B cell (primary cell): ENCODE measurements around the gene NAV1. TPM values are rescaled to one million over a fixed set of nuclear protein-coding genes. Genes with fewer than 3 reads are reported as not detected.

Experiments
- ATAC-seq: fragments of 200-7000 bp; cut with Tn5 transposase; one replicate; pipeline ENCODE4 v1.10.0; 2021; ENCODE audit warnings: low read depth, mild to moderate bottlenecking, moderate number of reproducible peaks, moderate library complexity
- CTCF ChIA-PET: fragments of 350-600 bp; sonication (Branson Sonifier 250); formaldehyde crosslinking; loops from one replicate; lab custom pipeline; 2021; ENCODE audit warnings: antibody characterized with exemption, inconsistent platforms; lab: Charles Lee
- POLR2A ChIA-PET: fragments of 350-600 bp; sonication (Branson Sonifier 250); formaldehyde crosslinking; loops from one replicate; lab custom pipeline; 2021; ENCODE audit warnings: antibody characterized with exemption; lab: Charles Lee
- DNase-seq: peaks from one replicate; pipeline ENCODE4 v3.0.0; 2013
- H2AFZ ChIP-seq: 2 replicates; pipeline ENCODE4 v1.6.1; 2012; ENCODE audit warnings: mild to moderate bottlenecking, low read depth, low read length; ENCODE audit not compliant: insufficient read depth, poor library complexity, severe bottlenecking
- H3K27ac ChIP-seq, 2 donors: 1 replicate in 1 of 2; 2 replicates in 1 of 2; pipeline ENCODE4 v1.5.1; 2012 to 2013; ENCODE audit warnings: low read length in 2 of 2, mild to moderate bottlenecking in 2 of 2, moderate library complexity in 1 of 2
- H3K27me3 ChIP-seq, 4 experiments: fragments of 200-600 bp in 1 of 4; sonication (generic) in 1 of 4; replicated peaks in 1 of 4; 1 replicate in 2 of 4; 2 replicates in 2 of 4; pipeline versions ENCODE4 v1.6.1 to v1.7.0; 2013 to 2016; ENCODE audit warnings: low read length in 3 of 4, mild to moderate bottlenecking in 2 of 4, mixed read lengths in 1 of 4, moderate library complexity in 1 of 4; ENCODE audit not compliant: insufficient read depth in 4 of 4, control insufficient read depth in 3 of 4; ENCODE audit errors: control extremely low read depth in 1 of 4
- H3K36me3 ChIP-seq, 2 experiments: replicated peaks in 1 of 2; 1 replicate in 1 of 2; 2 replicates in 1 of 2; pipeline versions ENCODE4 v1.6.1 to v1.7.1; 2013; ENCODE audit warnings: low read length in 1 of 2; ENCODE audit not compliant: insufficient read depth in 2 of 2, control insufficient read depth in 1 of 2; ENCODE audit errors: control extremely low read depth in 1 of 2, extremely low read depth in 1 of 2
- H3K4me1 ChIP-seq, 2 donors: fragments of 200-600 bp in 1 of 2; sonication (generic) in 1 of 2; 1 replicate in 1 of 2; 2 replicates in 1 of 2; pipeline versions ENCODE4 v1.5.1 to v1.6.1; 2013 to 2017; ENCODE audit warnings: low read length in 2 of 2; ENCODE audit not compliant: control insufficient read depth in 2 of 2, insufficient read depth in 2 of 2
- H3K4me2 ChIP-seq: replicated peaks from 2 replicates; pipeline ENCODE3; 2012; ENCODE audit warnings: mild to moderate bottlenecking, low read depth, low read length; ENCODE audit not compliant: poor library complexity, severe bottlenecking
- H3K4me3 ChIP-seq, 5 experiments: fragments of 200-600 bp in 1 of 5; sonication (generic) in 1 of 5; 1 replicate in 3 of 5; 2 replicates in 2 of 5; pipeline versions ENCODE4 v1.5.1 to v1.7.0; 2011 to 2016; ENCODE audit warnings: low read length in 4 of 5, mild to moderate bottlenecking in 4 of 5, low read depth in 2 of 5, control low read depth in 1 of 5, moderate library complexity in 1 of 5; ENCODE audit not compliant: insufficient read depth in 1 of 5; ENCODE audit errors: control extremely low read depth in 1 of 5, extremely low read depth in 1 of 5
- H3K79me2 ChIP-seq: fragments of 200-600 bp; sonication (generic); one replicate; pipeline ENCODE4 v1.6.0; 2016; ENCODE audit warnings: low read length; ENCODE audit not compliant: control insufficient read depth, insufficient read depth
- H3K9ac ChIP-seq: fragments of 200-600 bp; sonication (generic); 2 replicates; pipeline ENCODE4 v1.6.1; 2017; ENCODE audit warnings: mild to moderate bottlenecking, low read length, moderate library complexity
- H3K9me3 ChIP-seq, 3 donors: one replicate each; pipeline versions ENCODE4 v1.6.1 to v1.7.1; 2013; ENCODE audit warnings: low read length in 2 of 3; ENCODE audit not compliant: control insufficient read depth in 2 of 3, insufficient read depth in 1 of 3; ENCODE audit errors: control extremely low read depth in 1 of 3
- H4K20me1 ChIP-seq: 2 replicates; pipeline ENCODE4 v1.6.0; 2012; ENCODE audit warnings: mild to moderate bottlenecking, low read length; ENCODE audit not compliant: insufficient read depth, control insufficient read depth, poor library complexity, severe bottlenecking
- H3K27ac Mint-ChIP-seq: one replicate; pipeline ENCODE4 v1.8.0; 2021; ENCODE audit warnings: mixed read lengths
- H3K27me3 Mint-ChIP-seq: one replicate; pipeline ENCODE4 v1.8.0; 2021; ENCODE audit warnings: mixed read lengths
- H3K4me1 Mint-ChIP-seq: one replicate; pipeline ENCODE4 v1.8.0; 2021; ENCODE audit warnings: mixed read lengths
- H3K4me3 Mint-ChIP-seq: one replicate; pipeline ENCODE4 v1.8.0; 2021; ENCODE audit warnings: mixed read lengths
- H3K9me3 Mint-ChIP-seq: one replicate; pipeline ENCODE4 v1.8.0; 2022; ENCODE audit warnings: mixed read lengths; ENCODE audit not compliant: insufficient read depth
- EZH2 ChIP-seq: IDR thresholded peaks from 2 replicates; pipeline ENCODE4 v1.6.1; 2012; ENCODE audit warnings: borderline replicate concordance, low read depth, mild to moderate bottlenecking, moderate library complexity, low read length; ENCODE audit not compliant: insufficient read depth, poor library complexity, severe bottlenecking
- WGBS: methylation state at CpG from one replicate; pipeline ENCODE4 v1.1.5; 2013; ENCODE audit warnings: missing lambda C conversion rate; ENCODE audit not compliant: insufficient coverage; 5-methylcytosine and 5-hydroxymethylcytosine counted together
- intact Hi-C: fragments of 100-400 bp; cut with micrococcal nuclease; formaldehyde crosslinking; loops from one replicate; pipeline ENCODE4 v1.10.0; 2022
- polyA plus RNA-seq: library from polyadenylated mRNA; depleted of rRNA; stranded (reverse); fragments of >200 nt; gene quantifications from 2 replicates; pipeline ENCODE4 v1.2.3, GENCODE V29; 2012
- total RNA-seq, 2 donors: library from RNA; stranded (reverse); fragments of 120-200 nt in 1 of 2; gene quantifications; 1 replicate in 1 of 2; 2 replicates in 1 of 2; pipeline versions ENCODE4 v1.2.3 to v1.2.4, GENCODE V29; 2013 to 2022
- TF ChIP-seq, protein P1 (sequence below): fragments of 200-600 bp; IDR thresholded peaks from one replicate; pipeline ENCODE4 v1.8.0; 2022; ENCODE audit warnings: antibody characterized with exemption, mild to moderate bottlenecking

NAV1 gene
- total and polyA plus RNA-seq, 2 donors (not counting 1 experiment from before 2014, with no cell fraction given): 1.5 to 4.3 TPM

GRCh38 chr1:201562257-201562656 is 23.3 kb downstream of the NAV1 start:
- Histone ChIP-seq H3K4me1 (peaks cover 0 to 4% of the 10 kb centered on the region in 2 donors), H3K27me3 (no peaks in the 10 kb centered on the region), H3K4me3 (no peak overlapping the region), H3K4me2 (no peak overlapping the region), H3K36me3 (no peaks in the 10 kb centered on the region), H2AFZ (no peak overlapping the region), H3K9ac (no peak overlapping the region), H4K20me1 (no peaks in the 10 kb centered on the region), H3K27ac (no peak overlapping the region), H3K9me3 (no peaks in the 10 kb centered on the region), H3K79me2 (no peaks in the 10 kb centered on the region)
- H3K27me3 Mint-ChIP-seq: no peaks in the 10 kb centered on the region
- no peak overlapping the region for H3K27ac Mint-ChIP-seq
- no peak for DNase-seq
- peaks cover 2% of the 10 kb centered on the region for H3K4me1 Mint-ChIP-seq
- TF ChIP-seq, protein P1, sequence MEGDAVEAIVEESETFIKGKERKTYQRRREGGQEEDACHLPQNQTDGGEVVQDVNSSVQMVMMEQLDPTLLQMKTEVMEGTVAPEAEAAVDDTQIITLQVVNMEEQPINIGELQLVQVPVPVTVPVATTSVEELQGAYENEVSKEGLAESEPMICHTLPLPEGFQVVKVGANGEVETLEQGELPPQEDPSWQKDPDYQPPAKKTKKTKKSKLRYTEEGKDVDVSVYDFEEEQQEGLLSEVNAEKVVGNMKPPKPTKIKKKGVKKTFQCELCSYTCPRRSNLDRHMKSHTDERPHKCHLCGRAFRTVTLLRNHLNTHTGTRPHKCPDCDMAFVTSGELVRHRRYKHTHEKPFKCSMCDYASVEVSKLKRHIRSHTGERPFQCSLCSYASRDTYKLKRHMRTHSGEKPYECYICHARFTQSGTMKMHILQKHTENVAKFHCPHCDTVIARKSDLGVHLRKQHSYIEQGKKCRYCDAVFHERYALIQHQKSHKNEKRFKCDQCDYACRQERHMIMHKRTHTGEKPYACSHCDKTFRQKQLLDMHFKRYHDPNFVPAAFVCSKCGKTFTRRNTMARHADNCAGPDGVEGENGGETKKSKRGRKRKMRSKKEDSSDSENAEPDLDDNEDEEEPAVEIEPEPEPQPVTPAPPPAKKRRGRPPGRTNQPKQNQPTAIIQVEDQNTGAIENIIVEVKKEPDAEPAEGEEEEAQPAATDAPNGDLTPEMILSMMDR: no peak
- TF ChIP-seq EZH2: no peak
- no peak for ATAC-seq
- H3K9me3 Mint-ChIP-seq: no peaks in the 10 kb centered on the region
- no peak overlapping the region for H3K4me3 Mint-ChIP-seq
- ChIA-PET POLR2A (no interaction called here), CTCF (interaction anchor here (0.6 to 5.7 kb wide), 5 partner anchors 9 to 230 kb away, joined by 3 to 106 read pairs (median 4); no protein-coding TSS in a partner anchor)
- intact Hi-C loops: no loop called here
- WGBS: 91% methylated on average over 1 of the region's 4 CpGs

DNA sequence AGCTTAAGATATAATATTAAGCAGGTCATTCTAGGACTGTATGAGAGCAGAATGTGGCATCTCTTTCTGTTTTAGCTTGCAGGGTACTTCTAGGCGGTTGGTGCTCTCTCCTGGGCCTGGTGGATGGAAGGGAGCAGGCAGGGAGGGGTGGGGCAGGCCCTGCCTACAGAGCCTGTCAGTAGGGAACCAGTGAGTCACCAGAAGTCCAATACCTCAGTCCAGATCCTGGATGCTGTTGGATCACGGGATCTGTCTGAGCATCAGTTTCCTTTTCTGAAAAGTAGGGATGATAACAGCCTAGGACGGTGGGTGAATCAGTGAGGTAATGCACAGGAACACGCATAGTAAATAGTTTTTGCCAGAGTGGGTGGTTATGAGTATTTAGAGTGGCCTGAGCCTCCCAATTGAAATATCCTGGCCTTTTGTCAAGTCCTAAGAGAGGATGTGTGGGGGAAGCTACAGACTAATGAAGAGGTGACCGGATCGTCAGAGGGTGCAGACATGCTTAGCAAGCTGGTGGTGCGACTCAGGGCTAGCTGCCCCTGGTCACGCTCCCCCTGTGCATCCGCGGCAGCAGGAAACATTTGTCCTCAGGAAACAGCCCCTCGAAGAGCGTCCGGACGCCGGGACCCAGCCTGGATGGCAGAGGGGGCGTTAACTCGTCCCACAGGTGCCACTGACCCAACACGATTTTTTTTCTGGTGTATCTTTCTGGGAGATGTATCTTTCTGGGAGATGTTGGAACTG is 23.9 kb downstream of the NAV1 start:
- ATAC-seq: no peak
- no peak overlapping the region for H3K27ac ChIP-seq
- ChIA-PET CTCF (interaction anchor here (0.6 to 5.7 kb wide), 5 partner anchors 9 to 229 kb away, joined by 3 to 106 read pairs (median 4); no protein-coding TSS in a partner anchor), POLR2A (no interaction called here)
- intact Hi-C loops: no loop called here
- no peaks in the 10 kb centered on the region for H3K79me2 ChIP-seq
- no peak overlapping the region for H3K4me2 ChIP-seq
- H3K9ac ChIP-seq: no peak overlapping the region
- Mint-ChIP-seq H3K27me3 (no peaks in the 10 kb centered on the region), H3K27ac (no peak overlapping the region), H3K9me3 (no peaks in the 10 kb centered on the region), H3K4me1 (peaks cover 2% of the 10 kb centered on the region), H3K4me3 (no peak overlapping the region)
- no peak overlapping the region for H2AFZ ChIP-seq
- H3K27me3 ChIP-seq: no peaks in the 10 kb centered on the region
- no peak for TF ChIP-seq EZH2
- TF ChIP-seq, protein P1: no peak
- WGBS: 85% methylated on average over 18 of the region's 18 CpGs
- H4K20me1 ChIP-seq: no peaks in the 10 kb centered on the region
- no peak for DNase-seq
- no peak overlapping the region for H3K4me3 ChIP-seq
- H3K36me3 ChIP-seq: no peaks in the 10 kb centered on the region
- peaks cover 0 to 4% of the 10 kb centered on the region in 2 donors for H3K4me1 ChIP-seq
- H3K9me3 ChIP-seq: no peaks in the 10 kb centered on the region
